Uterus (tissue), 2 donors: ENCODE measurements around the gene SLC15A4.

Experiments
- CTCF ChIP-seq, 4 experiments: fragments of 200-600 bp in 2 of 4; fragments of 450-650 bp in 2 of 4; sonication (generic) in 2 of 4; IDR thresholded peaks; one replicate each; pipeline ENCODE4 v1.5.1; 2016 to 2019; ENCODE audit warnings: antibody characterized with exemption in 4 of 4, mild to moderate bottlenecking in 2 of 4, moderate library complexity in 1 of 4
- POLR2A ChIP-seq, 2 donors: fragments of 450-650 bp; IDR thresholded peaks; one replicate each; pipeline ENCODE4 v1.6.1; 2016; ENCODE audit warnings: antibody characterized with exemption in 2 of 2, mild to moderate bottlenecking in 1 of 2, moderate library complexity in 1 of 2

GRCh38 chr12:128807161-128807724, 16.5 kb downstream of the SLC15A4 start:
- TF ChIP-seq POLR2A (IDR thresholded peaks at IDR 0.05), result no peak
- no peak for TF ChIP-seq CTCF (IDR thresholded peaks at IDR 0.05)
